ENCODE data around the gene CTNND2. TPM values are rescaled to one million over a fixed set of nuclear protein-coding genes. Genes with fewer than 3 reads are reported as not detected.

CTNND2 gene
- total RNA-seq, 1 experiment from 2014 or later: 7.0 TPM

DNA sequence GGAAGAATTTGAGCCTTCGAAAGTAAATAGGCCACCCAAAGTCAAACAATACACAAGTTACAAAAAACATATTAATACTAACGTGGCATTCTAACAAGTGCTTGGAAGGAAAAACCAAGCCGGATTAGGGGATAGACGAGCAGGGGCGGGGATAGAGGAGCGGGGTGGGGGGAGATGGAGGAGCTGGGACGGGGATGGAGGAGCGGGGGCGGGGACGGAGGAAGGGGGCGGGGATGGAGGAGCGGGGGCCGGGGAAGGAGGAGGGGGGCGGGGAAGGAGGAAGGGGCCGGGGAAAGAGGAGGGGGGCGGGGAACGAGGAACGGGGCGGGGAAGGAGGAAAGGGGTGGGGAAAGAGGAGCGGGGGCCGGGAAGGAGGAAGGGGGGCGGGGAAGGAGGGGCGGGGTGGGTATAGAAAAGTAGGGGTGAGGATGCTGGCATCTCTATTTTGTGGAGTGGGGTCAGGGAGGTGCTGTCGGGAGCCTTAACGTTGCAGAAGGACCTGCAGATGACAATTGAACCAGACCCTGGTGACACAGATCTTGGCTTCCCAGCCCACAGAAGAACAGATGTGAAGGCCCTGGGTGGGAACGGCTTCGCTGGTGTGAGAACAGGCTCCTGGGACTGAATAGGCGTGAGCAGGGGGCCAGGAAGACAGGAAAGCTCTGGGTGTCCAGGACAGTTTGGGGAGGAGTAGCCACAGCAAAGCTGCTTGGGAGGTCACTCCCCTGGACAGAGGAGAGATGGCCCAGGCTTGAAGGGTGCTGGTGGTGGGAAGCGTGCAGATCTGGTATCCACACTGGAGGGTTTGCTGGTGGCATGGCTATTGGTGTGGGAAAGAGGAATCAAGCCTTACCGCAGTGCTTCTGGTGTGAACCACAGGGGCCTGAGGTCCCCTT lies 909.9 kb downstream of the CTNND2 start:
- H3K9ac ChIP-seq (ENCODE audit: extremely low read depth, insufficient read length, low read length): no peak overlapping the region
- H3K27ac ChIP-seq (ENCODE audit: insufficient read length, low read depth, low read length): no peak overlapping the region
- H3K27me3 ChIP-seq (ENCODE audit: insufficient read depth, low read length): no peaks in the 10 kb centered on the region
- no peak overlapping the region for H3K23ac ChIP-seq (ENCODE audit: insufficient read length, low read depth, low read length)
- H4K20me1 ChIP-seq (ENCODE audit: control insufficient read depth, insufficient read depth, insufficient read length): no peaks in the 10 kb centered on the region
- no peaks in the 10 kb centered on the region; the same call in 1 of the 2 replicates for H3K4me1 ChIP-seq (ENCODE audit: insufficient read depth, low read length)
- no peak overlapping the region for H4K5ac ChIP-seq (ENCODE audit: insufficient read length, low read depth, low read length)
- H2AFZ ChIP-seq (ENCODE audit: low read length): no peak overlapping the region
- peak overlapping the region; percentile 83 for H3K14ac ChIP-seq (ENCODE audit: insufficient read depth, low read length)
- no CpG with 5 or more reads among the region's 30 CpGs for WGBS (ENCODE audit: extremely low coverage, insufficient read length, low lambda C conversion rate)
- Mint-ChIP-seq H3K27me3 (ENCODE audit: low read depth) (peaks cover 18% of the 10 kb centered on the region), H3K4me1 (peaks cover 2 to 6% of the 10 kb centered on the region in 2 experiments; a peak in 2 of 4 replicates), H3K27ac (peak overlapping the region in 1 of 3 experiments; percentile 14; a peak in 1 of 7 replicates), H3K4me3 (no peak overlapping the region), H3K9me3 (peaks cover 0 to 3% of the 10 kb centered on the region in 2 experiments; a peak in 2 of 5 replicates), H3K36me3 (ENCODE audit: insufficient read depth in 1 of 3, low read depth in 3 of 3) (0 out of 7 replicates have a peak, but pooled peaks cover 0 to 6% (median 0%) of the 10 kb centered on the region in 3 experiments)
- H2BK12ac ChIP-seq (ENCODE audit: insufficient read length, low read depth, low read length): no peak overlapping the region
- DNase-seq: peak; percentile 53
- H2BK20ac ChIP-seq (ENCODE audit: low read depth, low read length, poor library complexity, severe bottlenecking): no peak overlapping the region
- H3K23me2 ChIP-seq (ENCODE audit: insufficient read length, low read depth, low read length, poor library complexity, severe bottlenecking): no peaks in the 10 kb centered on the region
- no peaks in the 10 kb centered on the region for H3K9me3 ChIP-seq (ENCODE audit: control insufficient read depth, low read depth, low read length)
- no peak overlapping the region for H3K56ac ChIP-seq (ENCODE audit: insufficient read length, low read depth, low read length)
- no peak overlapping the region for H2AK5ac ChIP-seq (ENCODE audit: insufficient read length, low read length)
- H3K4ac ChIP-seq (ENCODE audit: low read depth, low read length): no peak overlapping the region
- H3T11ph ChIP-seq (ENCODE audit: low read length): no peak overlapping the region
- H3K18ac ChIP-seq (ENCODE audit: insufficient read length, low read depth, low read length): no peak overlapping the region
- no peak overlapping the region for H2BK5ac ChIP-seq (ENCODE audit: insufficient read length, low read length)
- H2BK15ac ChIP-seq (ENCODE audit: low read depth, low read length): no peak overlapping the region
- no peaks in the 10 kb centered on the region for H3K79me1 ChIP-seq (ENCODE audit: insufficient read depth, low read depth, low read length, poor library complexity, severe bottlenecking)
- no peak overlapping the region for H2BK120ac ChIP-seq (ENCODE audit: low read depth, low read length, poor library complexity, severe bottlenecking)
- H4K91ac ChIP-seq (ENCODE audit: insufficient read length, low read depth, low read length): no peak overlapping the region
- TF ChIP-seq, protein P1, sequence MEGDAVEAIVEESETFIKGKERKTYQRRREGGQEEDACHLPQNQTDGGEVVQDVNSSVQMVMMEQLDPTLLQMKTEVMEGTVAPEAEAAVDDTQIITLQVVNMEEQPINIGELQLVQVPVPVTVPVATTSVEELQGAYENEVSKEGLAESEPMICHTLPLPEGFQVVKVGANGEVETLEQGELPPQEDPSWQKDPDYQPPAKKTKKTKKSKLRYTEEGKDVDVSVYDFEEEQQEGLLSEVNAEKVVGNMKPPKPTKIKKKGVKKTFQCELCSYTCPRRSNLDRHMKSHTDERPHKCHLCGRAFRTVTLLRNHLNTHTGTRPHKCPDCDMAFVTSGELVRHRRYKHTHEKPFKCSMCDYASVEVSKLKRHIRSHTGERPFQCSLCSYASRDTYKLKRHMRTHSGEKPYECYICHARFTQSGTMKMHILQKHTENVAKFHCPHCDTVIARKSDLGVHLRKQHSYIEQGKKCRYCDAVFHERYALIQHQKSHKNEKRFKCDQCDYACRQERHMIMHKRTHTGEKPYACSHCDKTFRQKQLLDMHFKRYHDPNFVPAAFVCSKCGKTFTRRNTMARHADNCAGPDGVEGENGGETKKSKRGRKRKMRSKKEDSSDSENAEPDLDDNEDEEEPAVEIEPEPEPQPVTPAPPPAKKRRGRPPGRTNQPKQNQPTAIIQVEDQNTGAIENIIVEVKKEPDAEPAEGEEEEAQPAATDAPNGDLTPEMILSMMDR (conservative IDR thresholded peaks at IDR 0.05): no peak
- H4K8ac ChIP-seq (replicated peaks; ENCODE audit: insufficient read length, low read depth, low read length): no peak overlapping the region
- no peaks in the 10 kb centered on the region for H3K79me2 ChIP-seq (ENCODE audit: insufficient read depth, low read length)
- no peak overlapping the region for H3K4me2 ChIP-seq (ENCODE audit: insufficient read depth, insufficient read length, low read length)
